Measurements from ENCODE around the gene RGS11.
"Not testable (repeated sequence)": the region's sequence is repeated elsewhere in the genome, so short reads cannot be mapped to it uniquely, and the experiment has no call there.

The RGS11 gene

GRCh38 chr16:280552-280951 lies 4.8 kb upstream of the RGS11 start, which contains the start of gene ARHGDIG:
ARHGDIG (plus strand) TSS chr16:280591; CDS start chr16:280681, 90 bp downstream.
- no peak for DNase-seq (ENCODE audit: low read depth in 3 of 3)

GRCh38 chr16:280005-280460 lies 4.3 kb upstream of the RGS11 start:
- no peak for DNase-seq (ENCODE audit: low read depth in 3 of 3)

- DNase-seq (ENCODE audit: low read depth in 3 of 3) = no peak
Observed at GRCh38 chr16:279531-279930, 3.8 kb upstream of the RGS11 start.

- no peak for DNase-seq (ENCODE audit: low read depth in 3 of 3)
Observed at GRCh38 chr16:278863-279366, 3.2 kb upstream of the RGS11 start.

GRCh38 chr16:276426-277077 lies 808 bp upstream of the RGS11 start:
- no peak for DNase-seq (ENCODE audit: low read depth in 3 of 3)

GRCh38 chr16:275041-275641 lies 603 bp downstream of the RGS11 start:
- no peak for DNase-seq (ENCODE audit: low read depth in 3 of 3)

- DNase-seq (ENCODE audit: low read depth in 3 of 3) = no peak
Observed at GRCh38 chr16:273547-274421, 2.0 kb downstream of the RGS11 start.

- DNase-seq (ENCODE audit: low read depth in 3 of 3) = no peak
Observed at GRCh38 chr16:272633-273546, 2.9 kb downstream of the RGS11 start.

GRCh38 chr16:270381-271255 lies 5.1 kb downstream of the RGS11 start:
- DNase-seq (ENCODE audit: low read depth in 3 of 3) = no peak

- DNase-seq (ENCODE audit: low read depth in 3 of 3) = no peak
Observed at GRCh38 chr16:269061-269796, 6.5 kb downstream of the RGS11 start.

GRCh38 chr16:268141-269053 lies 7.3 kb downstream of the RGS11 start:
- DNase-seq (ENCODE audit: low read depth in 3 of 3) = no peak

GRCh38 chr16:267562-267961 lies 8.2 kb downstream of the RGS11 start:
- not testable (repeated sequence) for DNase-seq (ENCODE audit: low read depth in 3 of 3)

GRCh38 chr16:266258-267164 lies 9.2 kb downstream of the RGS11 start:
- DNase-seq (ENCODE audit: low read depth in 3 of 3) = no peak

- DNase-seq (ENCODE audit: low read depth in 3 of 3) = no peak
Observed at GRCh38 chr16:265711-266110, 10.0 kb downstream of the RGS11 start.

- no peak for DNase-seq (ENCODE audit: low read depth in 3 of 3)
Observed at GRCh38 chr16:265002-265529, 10.7 kb downstream of the RGS11 start.

- no peak for DNase-seq (ENCODE audit: low read depth in 3 of 3)
Observed at GRCh38 chr16:264440-264951, 11.2 kb downstream of the RGS11 start.

GRCh38 chr16:263944-264343 lies 11.8 kb downstream of the RGS11 start:
- no peak for DNase-seq (ENCODE audit: low read depth in 3 of 3)
